CD4-positive, alpha-beta T cell treated with Interleukin-10 for 1 hour (primary cell): Measurements from ENCODE around the gene TRABD2B.

Source experiments
- DNase-seq: peaks from one replicate; pipeline ENCODE4 v3.0.0-alpha.2; 2020

TRABD2B gene

GRCh38 chr1:47766832-47767740 is 230.1 kb downstream of the TRABD2B start:
- DNase-seq = no peak

GRCh38 chr1:47765742-47766485 is 231.3 kb downstream of the TRABD2B start:
- no peak for DNase-seq

- DNase-seq = no peak
These were observed 231.9 kb downstream of the TRABD2B start for GRCh38 chr1:47765236-47765635.

DNA sequence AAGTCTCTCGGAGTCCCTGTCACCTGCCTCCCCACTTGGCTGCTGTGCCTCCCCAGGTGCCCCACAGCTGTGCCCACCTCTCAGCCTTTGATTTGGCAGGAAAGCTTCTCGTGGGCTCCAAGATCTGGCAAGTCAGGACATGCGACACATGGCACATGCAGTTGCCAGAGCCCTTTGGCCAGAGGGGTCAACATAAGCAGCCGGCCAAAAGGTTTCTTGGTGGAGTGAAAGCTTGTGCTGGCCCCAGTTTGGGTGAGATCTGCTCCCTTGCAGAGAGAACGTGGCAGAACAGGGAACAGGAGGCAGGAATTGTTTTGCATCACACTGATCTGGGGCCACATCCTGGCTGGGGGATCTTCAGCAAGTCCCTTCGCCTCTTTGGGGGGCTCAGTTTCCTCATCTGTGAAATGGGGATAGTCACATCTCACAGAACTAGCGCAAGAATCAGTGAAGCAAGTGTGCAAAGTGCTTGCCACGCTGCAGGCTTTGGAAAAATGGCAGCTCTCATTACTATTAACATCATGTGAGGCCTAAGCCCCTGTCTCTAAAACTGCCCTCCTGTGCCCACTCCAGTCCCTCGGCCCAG is 232.6 kb downstream of the TRABD2B start:
- DNase-seq = no peak

GRCh38 chr1:47763591-47764171 is 233.5 kb downstream of the TRABD2B start:
- no peak for DNase-seq

DNA sequence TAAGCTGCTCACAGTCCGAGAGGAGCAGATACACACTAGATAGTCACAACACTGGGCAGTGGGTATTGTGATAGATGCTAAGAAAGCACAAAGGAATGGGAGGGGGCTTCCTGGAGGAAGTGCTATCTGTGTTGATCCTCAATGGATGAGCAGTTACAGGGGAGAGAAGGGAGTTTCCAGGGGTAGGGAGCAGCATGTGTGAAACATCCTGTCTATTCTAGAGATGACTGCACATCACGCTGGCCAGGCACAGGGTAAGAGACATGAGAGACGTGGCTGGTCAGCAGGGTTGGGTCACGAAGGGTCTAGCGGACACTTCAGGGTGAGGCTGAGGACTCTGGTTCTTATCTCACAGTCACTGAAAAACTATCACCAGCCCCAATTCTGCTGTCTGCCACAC is 235.2 kb downstream of the TRABD2B start:
- DNase-seq = no peak

GRCh38 chr1:47761201-47761930 is 235.8 kb downstream of the TRABD2B start:
- DNase-seq = no peak

DNA sequence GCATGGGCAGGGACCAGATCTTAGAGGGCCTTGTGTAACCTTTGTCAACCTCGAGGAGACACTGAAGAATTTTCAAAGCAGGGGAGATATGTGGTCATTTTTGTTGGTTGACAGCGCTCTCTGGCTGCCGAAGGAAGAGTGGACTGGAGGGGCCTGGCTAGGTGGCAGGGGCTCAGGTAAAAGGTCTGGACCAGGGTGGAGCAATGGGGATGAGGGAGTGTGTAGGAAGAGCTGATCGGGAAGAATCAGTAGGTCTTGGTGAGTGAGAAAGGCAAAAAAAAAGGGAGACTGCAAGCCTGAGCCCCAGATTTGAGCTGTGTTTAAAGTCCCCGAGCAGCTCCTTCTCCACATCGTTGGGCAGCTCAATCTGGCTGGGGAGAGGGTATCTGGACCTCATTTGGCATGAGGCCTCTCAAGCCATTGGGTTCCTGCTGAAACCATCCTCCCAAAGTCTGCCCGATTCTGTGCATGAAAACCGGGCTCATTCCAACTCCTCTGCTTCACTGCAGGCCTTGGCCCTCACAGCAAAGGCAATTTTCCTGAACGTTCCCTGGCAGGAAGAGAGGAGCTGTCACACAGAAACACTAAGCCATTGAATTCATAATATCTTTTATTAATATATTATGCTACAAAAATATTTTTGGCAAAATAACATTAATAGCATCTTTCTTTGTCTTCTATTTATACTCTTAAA is 237.1 kb downstream of the TRABD2B start:
- no peak for DNase-seq

DNA sequence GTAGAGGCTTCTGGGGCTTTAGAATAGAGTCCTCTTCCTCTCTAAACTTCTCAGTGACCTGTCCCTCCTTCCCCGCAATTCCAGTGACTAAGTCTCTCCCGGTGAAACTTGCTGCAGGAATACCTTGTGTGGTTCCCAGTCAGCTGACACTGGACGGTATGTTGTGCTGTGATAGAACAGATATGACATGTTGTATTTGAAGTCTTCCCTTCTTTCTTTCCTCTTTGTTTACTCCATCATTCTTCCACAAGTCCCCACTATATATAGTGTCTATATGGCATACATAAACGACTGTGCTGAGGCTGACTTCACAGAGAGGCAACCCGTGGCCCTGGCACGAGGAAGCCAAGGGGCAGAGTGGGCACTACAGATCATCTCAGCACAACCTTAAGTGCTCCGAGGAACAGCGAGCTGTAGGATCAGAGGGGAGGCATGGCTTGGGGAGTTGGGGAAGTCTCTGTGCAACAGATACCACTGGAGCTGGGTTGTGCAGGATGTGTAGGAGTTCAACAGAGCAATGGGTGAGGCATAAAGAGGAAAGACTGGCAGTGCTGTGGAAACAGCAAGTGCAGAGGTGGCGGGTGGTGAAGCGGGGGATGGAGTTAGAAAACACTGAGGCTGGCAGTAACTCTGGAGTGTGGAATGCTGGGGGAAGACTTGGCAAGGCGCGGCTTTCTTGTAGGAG is 237.8 kb downstream of the TRABD2B start:
- DNase-seq = no peak

DNA sequence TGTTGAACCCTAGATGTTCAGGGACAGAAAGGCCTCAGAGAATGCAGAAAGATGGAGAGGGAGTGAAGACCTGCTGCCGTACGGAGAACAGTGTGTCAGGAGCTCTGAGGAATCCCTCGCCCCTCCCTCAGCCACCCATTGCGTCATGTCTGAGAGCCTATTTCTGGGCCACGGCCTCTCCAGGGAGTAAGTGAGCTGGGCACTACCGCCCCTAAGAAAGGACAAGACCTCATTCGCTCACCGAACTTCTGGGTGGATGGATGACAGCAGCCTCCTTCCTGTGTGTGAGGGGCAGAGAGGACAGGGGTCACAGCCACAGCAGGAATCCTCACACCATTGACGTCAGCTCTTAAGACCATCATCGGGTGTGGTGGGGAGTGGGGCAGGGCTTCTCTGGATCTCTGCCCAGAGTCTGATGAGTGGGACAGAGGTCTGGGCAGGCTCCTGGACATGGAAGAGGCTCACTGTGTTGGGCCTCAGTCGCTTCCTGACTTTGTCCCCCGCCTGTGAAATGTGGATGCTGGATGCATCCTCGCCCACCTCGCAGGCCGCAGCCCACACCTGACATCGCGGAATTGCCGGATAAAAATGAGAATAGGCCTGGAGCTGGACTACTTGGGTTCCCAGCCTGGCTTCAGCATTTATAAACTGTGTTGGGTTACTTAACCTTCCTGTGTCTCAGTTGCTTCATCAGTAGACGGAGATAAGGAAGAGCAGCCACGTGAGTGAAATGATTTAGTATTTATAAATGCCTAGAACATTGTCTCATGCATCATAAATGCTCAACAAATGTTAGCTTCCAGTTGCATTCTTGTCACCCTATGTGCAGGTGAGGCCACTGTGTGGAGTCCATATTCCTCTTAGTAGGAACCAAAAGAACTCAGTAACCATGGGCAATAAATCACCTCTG is 238.6 kb downstream of the TRABD2B start:
- no peak for DNase-seq

DNA sequence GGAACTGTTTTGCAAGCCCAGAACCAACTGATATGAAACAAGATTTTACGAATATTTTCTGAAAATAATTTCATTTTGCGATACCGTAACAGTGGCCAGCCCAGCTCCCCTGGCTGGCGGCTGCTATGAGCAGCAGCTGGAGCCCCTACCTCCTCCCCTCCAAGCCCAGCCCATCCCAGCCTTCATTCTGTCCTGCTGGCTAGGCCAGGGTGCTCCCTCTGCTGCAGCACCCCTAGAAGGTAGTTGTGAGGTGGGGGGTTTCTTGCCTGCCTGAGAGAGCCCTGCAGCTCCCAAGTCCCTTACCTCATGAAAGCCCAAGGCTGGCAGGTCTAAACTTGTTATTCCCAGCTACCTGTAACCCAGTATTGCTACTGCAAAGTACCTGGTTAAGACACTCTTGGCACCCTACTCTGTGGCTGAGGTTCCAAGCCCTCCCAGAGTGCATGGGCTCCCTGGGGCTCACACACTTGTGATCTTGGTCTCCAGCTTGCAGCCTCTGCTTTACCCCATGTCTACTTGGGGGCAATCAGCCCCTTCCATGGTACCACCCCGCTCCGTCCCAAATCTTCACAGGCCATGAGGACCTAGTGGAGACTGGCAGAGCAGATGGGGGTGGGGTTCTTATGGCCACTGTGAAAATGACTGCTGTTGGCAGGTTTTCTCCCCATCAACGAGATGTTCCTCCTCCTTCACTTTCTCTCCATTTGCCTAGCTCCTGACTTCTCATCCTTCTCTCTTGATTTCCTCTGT is 239.8 kb downstream of the TRABD2B start:
- DNase-seq = no peak

- no peak for DNase-seq
These were observed 240.8 kb downstream of the TRABD2B start for GRCh38 chr1:47756411-47756810.

GRCh38 chr1:47756006-47756405 is 241.2 kb downstream of the TRABD2B start:
- DNase-seq = no peak

- DNase-seq = peak; percentile 28
These were observed 241.8 kb downstream of the TRABD2B start for GRCh38 chr1:47755101-47755990.

- no peak for DNase-seq
These were observed 243.0 kb downstream of the TRABD2B start for GRCh38 chr1:47754221-47754620.

- DNase-seq = no peak
These were observed 243.4 kb downstream of the TRABD2B start for GRCh38 chr1:47753808-47754207.

- no peak for DNase-seq
These were observed 244.6 kb downstream of the TRABD2B start for GRCh38 chr1:47752559-47752958.

DNA sequence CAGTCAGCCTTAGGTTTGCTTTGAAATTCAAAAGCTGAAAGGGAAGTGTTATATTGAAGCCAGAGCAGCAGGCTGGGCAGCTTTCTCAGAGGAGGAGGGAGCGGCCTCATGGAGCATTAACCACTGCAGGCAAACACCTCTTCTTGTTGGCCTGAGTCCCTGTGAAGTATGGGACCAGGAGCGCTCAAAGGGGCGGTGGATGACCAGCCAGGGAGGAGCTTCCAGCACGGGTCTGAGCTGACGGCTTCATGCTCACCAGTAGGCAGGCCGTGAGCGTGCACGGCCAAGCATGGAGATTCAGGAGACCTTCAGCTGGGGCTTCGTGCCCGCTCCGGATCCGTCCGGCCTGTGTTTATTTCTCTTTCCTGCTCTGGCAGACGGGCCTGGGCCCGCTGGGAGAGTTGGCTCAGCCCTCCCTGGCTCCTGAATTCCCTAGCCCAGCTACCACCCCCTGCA is 245.2 kb downstream of the TRABD2B start:
- DNase-seq = no peak
